ENCODE measurements around the gene JAG1.
A peak's percentile ranks its signal among the peaks of the same experiment; 100 is the strongest.

Gene JAG1

GRCh38 chr20:10667560-10668167 is 6.1 kb downstream of the JAG1 start:
- peak; percentile 89 for DNase-seq

GRCh38 chr20:10667077-10667401 is 6.8 kb downstream of the JAG1 start:
- peak; percentile 92 for DNase-seq

- DNase-seq = no peak
These were observed 7.3 kb downstream of the JAG1 start for GRCh38 chr20:10666221-10667076.

GRCh38 chr20:10665791-10666190 is 8.0 kb downstream of the JAG1 start:
- no peak for DNase-seq

- peak; percentile 63 for DNase-seq
These were observed 8.7 kb downstream of the JAG1 start for GRCh38 chr20:10665027-10665561.

- no peak for DNase-seq
These were observed 10.0 kb downstream of the JAG1 start for GRCh38 chr20:10663756-10664155.

GRCh38 chr20:10662661-10663458 is 10.9 kb downstream of the JAG1 start:
- DNase-seq = no peak

- DNase-seq = no peak
These were observed 11.6 kb downstream of the JAG1 start for GRCh38 chr20:10662151-10662550.

- no peak for DNase-seq
These were observed 12.5 kb downstream of the JAG1 start for GRCh38 chr20:10661261-10661660.

GRCh38 chr20:10660661-10661060 is 13.1 kb downstream of the JAG1 start:
- DNase-seq = no peak

GRCh38 chr20:10659651-10660601 is 13.9 kb downstream of the JAG1 start:
- DNase-seq = no peak

GRCh38 chr20:10658876-10659632 is 14.7 kb downstream of the JAG1 start:
- no peak for DNase-seq

GRCh38 chr20:10658051-10658823 is 15.6 kb downstream of the JAG1 start:
- DNase-seq = no peak

- no peak for DNase-seq
These were observed 16.3 kb downstream of the JAG1 start for GRCh38 chr20:10657453-10657852.

- no peak for DNase-seq
These were observed 17.8 kb downstream of the JAG1 start for GRCh38 chr20:10655720-10656669.

- peak; percentile 11 for DNase-seq
These were observed 19.2 kb downstream of the JAG1 start for GRCh38 chr20:10654630-10655029.

GRCh38 chr20:10654250-10654610 is 19.6 kb downstream of the JAG1 start:
- no peak for DNase-seq

- no peak for DNase-seq
These were observed 20.1 kb downstream of the JAG1 start for GRCh38 chr20:10653599-10654249.

GRCh38 chr20:10652660-10653261 is 21.0 kb downstream of the JAG1 start:
- DNase-seq = no peak
